GM12875 (cell line): ENCODE measurements around the gene NRSN1.

ENCODE experiments used
- H3K4me3 ChIP-seq: one replicate; pipeline ENCODE4 v1.5.1; 2011; ENCODE audit warnings: low read depth, low read length, control low read depth
- TF ChIP-seq, protein P1 (sequence below): IDR thresholded peaks from 2 replicates; pipeline ENCODE4 v1.5.1; 2011; ENCODE audit warnings: low read depth, mild to moderate bottlenecking, control low read depth, inconsistent platforms, low read length, moderate library complexity, borderline replicate concordance; ENCODE audit not compliant: insufficient read depth

The NRSN1 gene

GRCh38 chr6:24183584-24183983, 57.6 kb downstream of the NRSN1 start:
- TF ChIP-seq, protein P1, sequence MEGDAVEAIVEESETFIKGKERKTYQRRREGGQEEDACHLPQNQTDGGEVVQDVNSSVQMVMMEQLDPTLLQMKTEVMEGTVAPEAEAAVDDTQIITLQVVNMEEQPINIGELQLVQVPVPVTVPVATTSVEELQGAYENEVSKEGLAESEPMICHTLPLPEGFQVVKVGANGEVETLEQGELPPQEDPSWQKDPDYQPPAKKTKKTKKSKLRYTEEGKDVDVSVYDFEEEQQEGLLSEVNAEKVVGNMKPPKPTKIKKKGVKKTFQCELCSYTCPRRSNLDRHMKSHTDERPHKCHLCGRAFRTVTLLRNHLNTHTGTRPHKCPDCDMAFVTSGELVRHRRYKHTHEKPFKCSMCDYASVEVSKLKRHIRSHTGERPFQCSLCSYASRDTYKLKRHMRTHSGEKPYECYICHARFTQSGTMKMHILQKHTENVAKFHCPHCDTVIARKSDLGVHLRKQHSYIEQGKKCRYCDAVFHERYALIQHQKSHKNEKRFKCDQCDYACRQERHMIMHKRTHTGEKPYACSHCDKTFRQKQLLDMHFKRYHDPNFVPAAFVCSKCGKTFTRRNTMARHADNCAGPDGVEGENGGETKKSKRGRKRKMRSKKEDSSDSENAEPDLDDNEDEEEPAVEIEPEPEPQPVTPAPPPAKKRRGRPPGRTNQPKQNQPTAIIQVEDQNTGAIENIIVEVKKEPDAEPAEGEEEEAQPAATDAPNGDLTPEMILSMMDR, result no peak
- H3K4me3 ChIP-seq, result no peak overlapping the region

GRCh38 chr6:24186349-24186748, 60.3 kb downstream of the NRSN1 start:
- no peak overlapping the region for H3K4me3 ChIP-seq
- TF ChIP-seq, protein P1, result no peak

DNA sequence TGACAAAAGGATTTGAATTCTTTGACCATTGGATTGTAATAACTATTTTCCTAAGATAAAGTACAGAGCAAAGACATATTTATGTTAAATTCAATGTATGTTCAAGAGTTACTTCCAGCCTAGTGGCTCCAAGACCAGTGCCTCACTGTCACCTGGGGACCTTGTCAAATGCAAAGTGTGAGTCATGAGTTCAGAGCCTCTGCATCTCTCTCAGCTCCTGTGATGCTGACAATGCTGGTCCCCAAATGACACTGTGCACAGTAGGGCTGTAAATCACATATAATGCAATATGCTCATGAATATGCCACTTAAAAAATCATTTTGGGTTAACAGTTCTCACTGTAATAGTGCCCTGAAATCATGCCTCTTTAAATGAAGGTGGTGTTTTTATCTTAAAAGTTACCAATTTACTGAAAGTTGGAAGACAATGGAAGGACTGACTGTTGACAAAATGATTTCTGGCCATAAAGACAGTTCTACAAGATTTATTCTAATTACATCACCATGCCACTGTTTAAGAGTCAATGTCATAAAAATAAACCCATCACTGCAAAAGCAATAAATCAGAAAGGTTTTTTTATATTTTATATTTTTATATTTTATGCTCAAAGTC, 62.1 kb downstream of the NRSN1 start:
- H3K4me3 ChIP-seq, result no peak overlapping the region
- TF ChIP-seq, protein P1, result no peak

DNA sequence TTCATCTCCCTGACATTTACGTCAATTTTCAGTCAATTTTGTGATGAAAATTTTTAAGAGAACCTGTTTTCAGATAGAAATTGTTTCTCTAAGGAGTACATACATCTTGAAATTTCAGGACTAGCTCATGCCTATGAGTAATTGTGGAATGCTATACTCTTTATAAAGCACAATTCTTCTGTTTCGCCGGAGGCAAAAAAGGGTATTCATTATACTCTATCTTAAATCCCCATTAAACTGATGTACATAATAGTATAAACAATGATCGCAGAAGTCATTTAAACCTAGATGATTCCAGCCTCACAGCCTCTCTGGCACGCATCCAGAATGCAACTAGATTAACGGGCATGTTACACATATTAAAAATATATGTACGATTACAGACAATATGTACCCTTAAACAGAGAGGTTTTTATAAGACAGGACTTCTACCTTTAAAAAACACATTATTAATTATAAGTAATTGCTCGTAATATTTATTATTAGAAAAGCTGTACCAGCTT, 62.6 kb downstream of the NRSN1 start:
- H3K4me3 ChIP-seq, result no peak overlapping the region
- TF ChIP-seq, protein P1, result no peak

DNA sequence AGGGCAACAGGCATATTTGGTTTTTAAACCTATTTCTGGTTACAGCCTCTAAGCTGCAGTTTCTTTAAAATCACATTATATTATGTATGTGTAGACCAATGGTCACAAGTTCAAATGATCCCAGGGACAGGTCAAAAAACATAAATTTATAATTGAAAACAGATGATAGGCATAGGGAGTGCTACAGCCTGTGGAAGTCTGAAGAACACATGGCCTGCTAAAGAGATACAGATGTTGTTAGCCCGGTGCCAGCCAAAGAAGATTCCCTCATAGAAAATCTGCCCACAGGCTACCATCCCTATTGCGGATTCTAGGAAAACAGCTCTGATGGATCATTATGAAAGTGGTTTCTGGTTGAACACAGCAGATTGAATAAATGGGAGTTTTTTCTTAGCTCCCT, 65.3 kb downstream of the NRSN1 start:
- no peak overlapping the region for H3K4me3 ChIP-seq
- TF ChIP-seq, protein P1, result no peak

DNA sequence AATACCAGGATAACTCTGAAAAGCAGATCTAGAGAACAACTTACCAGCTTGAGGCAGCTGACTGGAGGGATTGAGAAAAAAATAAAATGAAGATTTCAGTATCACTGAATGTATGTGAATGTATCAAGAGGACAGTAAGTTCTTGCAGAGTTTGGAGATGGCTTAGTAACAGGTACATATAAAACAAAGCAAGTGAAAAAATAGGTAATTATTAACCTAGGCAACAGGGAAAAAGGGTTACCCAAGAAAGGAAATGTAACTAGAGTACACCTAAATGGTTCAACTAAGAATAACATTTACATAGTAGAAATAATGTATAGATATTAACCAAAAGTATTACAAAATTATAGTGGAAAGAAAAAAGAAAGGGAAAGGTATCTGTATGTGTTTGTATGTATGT, 67.3 kb downstream of the NRSN1 start:
- H3K4me3 ChIP-seq, result no peak overlapping the region
- TF ChIP-seq, protein P1, result no peak

GRCh38 chr6:24194978-24195700, 69.1 kb downstream of the NRSN1 start:
- no peak overlapping the region for H3K4me3 ChIP-seq
- TF ChIP-seq, protein P1, result no peak
